GM13977 (cell line): Measurements from ENCODE around the gene ZMIZ1.

Experiments
- DNase-seq: peaks from one replicate; pipeline ENCODE4 v3.0.0; 2012; ENCODE audit warnings: low spot score
- CTCF ChIP-seq: IDR thresholded peaks from 2 replicates; pipeline ENCODE4 v1.5.1; 2012; ENCODE audit warnings: mild to moderate bottlenecking, control low read depth; ENCODE audit not compliant: insufficient read depth; ENCODE audit errors: extremely low read depth, missing control alignments
- in situ Hi-C: fragments of 300-500 bp; cut with MboI; formaldehyde crosslinking; loops from one replicate; pipeline ENCODE4 v1.12.0; 2022; ENCODE audit warnings: low sequenced_read_pairs, low pct_unique_long_range_greater_than_20kb, mixed read lengths, inconsistent platforms; ENCODE audit not compliant: unreplicated experiment

The ZMIZ1 gene

GRCh38 chr10:79256264-79256806 lies 187.6 kb downstream of the ZMIZ1 start:
- no peak for DNase-seq
- in situ Hi-C loops: no loop called here
- TF ChIP-seq CTCF: no peak

- in situ Hi-C loops: no loop called here
- no peak for TF ChIP-seq CTCF
- no peak for DNase-seq
Observed at GRCh38 chr10:79258894-79259293, 190.1 kb downstream of the ZMIZ1 start.

- in situ Hi-C loops: no loop called here
- TF ChIP-seq CTCF: no peak
- no peak for DNase-seq
Observed at GRCh38 chr10:79259834-79260233, 191.1 kb downstream of the ZMIZ1 start.

GRCh38 chr10:79260811-79261740 lies 192.3 kb downstream of the ZMIZ1 start:
- DNase-seq: no peak
- TF ChIP-seq CTCF: no peak

GRCh38 chr10:79262131-79262530 lies 193.4 kb downstream of the ZMIZ1 start:
- TF ChIP-seq CTCF: no peak
- no peak for DNase-seq
- in situ Hi-C loops: no loop called here

More at GRCh38 chr10:79260811-79261740, 192.3 kb downstream of the ZMIZ1 start:
- in situ Hi-C loops: no loop called here

- no peak for TF ChIP-seq CTCF
- DNase-seq: no peak
- in situ Hi-C loops: no loop called here
Observed at GRCh38 chr10:79262959-79263746, 194.4 kb downstream of the ZMIZ1 start.
